Ramos (cell line): ENCODE results near the gene TBCC.
"Not testable (repeated sequence)": the region's sequence is repeated elsewhere in the genome, so short reads cannot be mapped to it uniquely, and the experiment has no call there.

Source experiments
- in situ Hi-C: fragments of 300-500 bp; cut with MboI; formaldehyde crosslinking; loops from one replicate; pipeline ENCODE4 v1.14.3; 2022; ENCODE audit warnings: low sequenced_read_pairs; ENCODE audit not compliant: unreplicated experiment

The TBCC gene

DNA sequence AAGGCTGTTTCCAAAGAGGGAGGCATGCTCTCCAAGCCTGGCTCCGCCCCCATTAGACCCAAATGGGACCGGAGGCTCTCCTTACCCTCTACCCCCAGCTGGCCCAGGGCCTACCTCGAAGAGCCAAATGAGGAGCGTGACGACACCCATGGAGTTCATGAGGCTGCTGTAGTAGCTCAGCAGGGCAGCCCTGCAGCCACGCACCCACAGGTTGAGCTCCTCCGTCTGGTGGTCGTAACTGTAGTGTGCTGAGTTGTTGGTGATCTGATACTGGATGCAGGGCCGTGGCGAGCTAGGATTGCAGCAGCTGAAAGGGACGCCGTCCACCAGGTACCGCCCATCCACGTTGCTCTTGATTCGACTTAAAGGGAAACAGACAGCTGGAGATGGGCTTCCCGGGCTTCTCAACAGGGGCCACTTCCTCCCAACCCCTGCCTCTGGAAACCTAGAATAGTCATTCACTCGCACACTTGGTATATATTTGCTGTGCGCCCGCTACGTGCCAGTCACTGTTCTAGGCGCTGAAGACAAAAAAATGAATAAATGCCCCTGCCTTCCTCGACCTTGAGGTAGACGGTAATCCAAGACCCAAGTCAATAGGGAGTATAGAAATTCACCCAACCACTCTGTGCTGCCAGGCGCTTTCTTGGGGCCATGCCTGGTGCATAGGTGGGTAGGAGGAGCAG, 41.5 kb downstream of the TBCC start:
- in situ Hi-C loops = no loop called here

DNA sequence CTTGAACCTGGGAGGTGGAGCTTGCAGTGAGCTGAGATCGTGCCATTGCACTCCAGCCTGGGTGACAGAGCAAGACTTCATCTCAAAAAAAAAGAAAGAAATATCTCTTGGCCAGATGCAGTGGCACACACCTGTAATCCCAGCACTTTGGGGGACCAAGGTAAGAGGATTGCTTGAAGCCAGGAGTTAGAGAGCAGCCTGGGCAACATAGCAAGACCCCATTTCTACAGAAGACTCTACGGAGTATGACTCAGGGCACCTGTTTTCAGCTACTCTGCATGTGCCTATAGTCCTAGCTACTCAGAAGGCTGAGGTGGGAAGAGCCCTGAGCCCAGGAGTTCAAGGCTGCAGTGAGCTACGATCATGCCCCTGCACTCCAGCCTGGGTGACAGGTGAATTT, 43.1 kb downstream of the TBCC start:
- in situ Hi-C loops = not testable (repeated sequence)

DNA sequence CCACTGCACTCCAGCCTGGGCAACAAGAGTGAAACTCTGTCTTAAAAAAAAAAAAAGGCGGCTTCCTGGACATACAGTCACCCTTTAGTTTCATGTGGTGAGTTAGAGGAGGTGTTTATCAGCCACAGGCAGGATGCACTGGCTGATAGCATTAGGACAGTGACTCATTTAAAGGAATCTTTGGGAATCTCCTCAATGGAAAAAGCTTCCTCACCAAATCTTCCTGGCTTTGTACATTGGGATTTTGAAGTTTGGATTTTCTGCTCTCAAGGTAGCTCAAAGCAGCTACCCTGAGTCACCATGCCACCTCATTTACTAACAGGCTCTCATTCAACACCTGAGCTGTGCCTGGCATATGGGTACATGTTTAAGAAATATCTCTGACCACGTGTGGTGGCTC, 43.7 kb downstream of the TBCC start:
- in situ Hi-C loops = no loop called here

GRCh38 chr6:42698217-42698616, 47.7 kb downstream of the TBCC start:
- in situ Hi-C loops = no loop called here

DNA sequence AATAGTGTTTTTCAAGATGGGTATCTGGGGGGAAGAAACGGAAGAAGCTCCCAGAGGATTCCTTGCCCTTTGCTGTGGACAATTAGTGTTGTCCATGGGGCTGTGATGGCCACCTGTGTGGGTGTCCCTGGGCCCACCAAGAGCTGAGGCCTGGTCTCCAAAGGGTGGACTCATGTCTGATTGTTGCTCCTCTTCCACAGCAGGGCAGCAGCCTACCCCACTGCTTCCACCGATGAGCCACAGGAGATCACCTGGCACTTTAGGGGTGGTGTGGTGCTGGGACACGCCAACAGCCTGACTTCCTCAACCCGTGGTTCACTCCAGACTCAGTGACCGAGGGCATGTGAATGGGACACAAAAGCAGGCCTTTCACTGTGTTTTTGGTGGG, 48.6 kb downstream of the TBCC start:
- in situ Hi-C loops = no loop called here

- in situ Hi-C loops = no loop called here
Measured at GRCh38 chr6:42696526-42697267, 49.2 kb downstream of the TBCC start.

- in situ Hi-C loops = no loop called here
Measured at GRCh38 chr6:42694586-42694985, 51.3 kb downstream of the TBCC start.
